Activated CD4-positive, alpha-beta T cell treated with anti-CD3 and anti-CD28 coated beads for 4 hours (primary cell): ENCODE results near the gene SIPA1L3.

Experiments
- DNase-seq, 2 donors: peaks; one replicate each; pipeline ENCODE4 v3.0.0-alpha.2; 2020

The SIPA1L3 gene

GRCh38 chr19:38163419-38164290, 256.6 kb downstream of the SIPA1L3 start:
- DNase-seq = no peak

DNA sequence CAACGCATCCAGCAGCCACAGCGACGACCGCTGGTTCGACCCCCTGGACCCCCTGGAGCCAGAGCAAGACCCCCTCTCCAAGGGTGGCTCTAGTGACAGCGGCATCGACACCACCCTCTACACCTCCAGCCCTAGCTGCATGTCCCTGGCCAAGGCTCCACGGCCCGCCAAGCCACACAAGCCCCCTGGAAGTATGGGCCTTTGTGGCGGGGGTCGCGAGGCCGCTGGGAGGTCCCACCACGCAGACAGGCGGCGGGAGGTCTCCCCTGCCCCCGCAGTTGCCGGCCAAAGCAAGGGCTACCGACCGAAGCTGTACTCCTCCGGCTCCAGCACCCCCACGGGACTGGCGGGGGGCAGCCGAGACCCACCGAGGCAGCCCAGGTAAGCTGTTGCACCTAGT, 257.5 kb downstream of the SIPA1L3 start:
- DNase-seq = no peak

DNA sequence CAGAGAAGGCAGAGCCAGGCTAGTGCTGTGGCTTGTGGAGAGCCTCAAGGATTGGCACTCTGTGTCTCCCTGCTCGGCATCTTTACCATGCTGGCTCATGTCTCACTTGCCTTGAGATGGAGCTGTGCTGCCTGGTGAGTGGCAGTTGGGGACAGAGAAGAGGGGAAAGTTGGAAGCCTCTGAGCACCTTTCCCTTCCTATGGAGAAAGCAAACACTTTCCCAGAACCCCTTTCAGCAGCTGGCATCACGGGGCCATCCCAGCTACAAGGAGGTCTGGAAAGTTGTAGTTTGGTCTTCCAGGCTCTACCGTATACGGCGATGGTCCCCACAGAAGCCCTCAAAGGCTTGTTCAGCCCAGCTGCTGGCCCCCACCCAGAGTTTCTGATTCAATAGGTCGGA, 258.3 kb downstream of the SIPA1L3 start:
- DNase-seq = no peak

GRCh38 chr19:38168637-38169036, 261.6 kb downstream of the SIPA1L3 start:
- DNase-seq = no peak

- no peak for DNase-seq
Measured at GRCh38 chr19:38170334-38170733, 263.3 kb downstream of the SIPA1L3 start.

- DNase-seq = no peak
Measured at GRCh38 chr19:38172001-38172400, 265.0 kb downstream of the SIPA1L3 start.

GRCh38 chr19:38173291-38174041, 266.5 kb downstream of the SIPA1L3 start:
- DNase-seq = no peak

- DNase-seq = no peak
Measured at GRCh38 chr19:38175422-38175821, 268.4 kb downstream of the SIPA1L3 start.

DNA sequence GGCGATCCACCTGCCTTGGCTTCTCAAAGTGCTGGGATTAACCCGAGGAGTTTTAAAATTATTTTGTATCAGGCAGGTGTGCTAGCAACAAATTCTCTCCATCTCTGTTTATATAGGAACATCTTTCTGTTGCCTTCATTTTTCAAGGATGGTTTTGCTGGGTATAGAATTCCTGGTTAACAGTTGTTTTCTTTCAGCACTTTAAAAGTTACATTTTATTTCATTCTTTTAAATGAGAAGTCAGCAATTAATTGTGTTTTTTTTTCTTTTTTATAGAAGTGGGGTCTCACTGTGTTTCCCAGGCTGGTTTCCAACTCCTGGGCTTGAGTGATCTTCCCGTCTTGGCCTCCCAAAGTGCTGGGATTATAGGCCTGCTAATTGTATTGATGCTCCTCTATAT, 273.1 kb downstream of the SIPA1L3 start:
- DNase-seq = no peak

DNA sequence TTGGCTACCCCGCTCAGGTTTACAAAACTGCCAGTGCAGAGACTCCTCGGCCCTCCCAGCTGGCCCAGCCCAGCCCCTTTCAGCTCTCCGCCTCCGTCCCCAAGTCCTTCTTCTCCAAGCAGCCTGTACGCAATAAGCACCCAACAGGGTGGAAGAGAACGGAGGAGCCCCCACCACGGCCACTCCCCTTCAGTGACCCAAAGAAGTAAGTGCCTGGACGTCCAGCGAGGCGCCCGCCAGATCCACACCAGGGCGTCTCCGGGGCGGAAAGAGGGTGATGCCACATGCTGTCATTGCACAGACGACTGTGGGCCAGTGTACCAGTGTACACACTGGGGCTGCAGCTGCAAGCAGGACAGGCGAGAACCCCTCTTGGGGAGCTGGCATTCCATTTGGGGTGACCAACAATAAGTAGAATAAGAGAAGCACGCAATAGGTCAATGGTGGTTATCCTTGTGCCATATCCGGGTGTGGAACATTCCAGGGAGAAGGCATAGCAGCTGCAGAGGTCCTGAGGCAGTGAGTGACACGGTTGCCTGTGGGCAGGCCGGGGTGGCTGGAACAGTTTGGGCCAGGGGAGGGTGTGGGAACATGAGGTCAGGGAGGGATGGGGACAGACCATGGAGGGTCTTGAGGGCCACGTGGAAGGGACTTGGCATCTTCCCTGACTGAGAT, 275.7 kb downstream of the SIPA1L3 start:
- DNase-seq = no peak

GRCh38 chr19:38183251-38183897, 276.4 kb downstream of the SIPA1L3 start:
- no peak for DNase-seq

GRCh38 chr19:38184815-38185214, 277.8 kb downstream of the SIPA1L3 start:
- DNase-seq = no peak

- DNase-seq = no peak
Measured at GRCh38 chr19:38185562-38185961, 278.6 kb downstream of the SIPA1L3 start.

DNA sequence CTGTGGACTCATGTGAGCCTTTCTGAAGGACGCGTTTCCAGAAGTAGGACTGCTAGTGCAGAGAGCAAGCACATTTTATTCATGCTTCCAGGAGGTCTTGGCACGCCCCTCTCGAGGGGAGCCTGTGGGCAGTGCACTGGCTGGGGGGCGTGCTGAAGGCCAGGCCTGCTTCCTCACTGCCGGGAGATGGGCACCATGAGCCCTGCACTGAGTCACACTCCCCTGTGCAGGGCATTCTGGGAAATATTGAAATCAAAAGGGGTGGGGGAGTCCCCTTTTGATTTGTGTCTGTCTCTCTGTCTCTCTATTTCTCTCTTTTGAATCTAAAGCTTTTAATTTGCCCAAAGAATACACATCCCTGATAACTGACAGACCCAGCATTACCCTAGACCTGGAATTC, 283.1 kb downstream of the SIPA1L3 start:
- DNase-seq = no peak

DNA sequence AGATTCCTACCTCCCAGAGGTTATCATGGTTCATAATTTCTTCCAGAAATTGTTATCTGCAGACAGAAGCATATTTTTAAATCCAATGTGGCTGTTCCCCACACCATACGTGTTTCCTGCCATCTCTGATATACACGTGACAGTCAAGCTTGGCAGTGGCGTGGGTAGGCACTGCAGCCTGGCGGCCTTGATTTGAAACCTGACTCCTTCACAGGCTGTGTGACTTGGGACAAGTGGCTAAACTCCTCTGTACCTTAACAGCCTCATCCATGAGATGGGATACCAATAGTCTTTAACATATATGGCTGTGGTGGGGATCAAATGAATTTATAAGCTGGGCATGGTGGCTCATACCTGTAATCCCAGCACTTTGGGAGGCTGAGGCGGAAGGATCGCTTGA, 283.8 kb downstream of the SIPA1L3 start:
- DNase-seq = no peak

DNA sequence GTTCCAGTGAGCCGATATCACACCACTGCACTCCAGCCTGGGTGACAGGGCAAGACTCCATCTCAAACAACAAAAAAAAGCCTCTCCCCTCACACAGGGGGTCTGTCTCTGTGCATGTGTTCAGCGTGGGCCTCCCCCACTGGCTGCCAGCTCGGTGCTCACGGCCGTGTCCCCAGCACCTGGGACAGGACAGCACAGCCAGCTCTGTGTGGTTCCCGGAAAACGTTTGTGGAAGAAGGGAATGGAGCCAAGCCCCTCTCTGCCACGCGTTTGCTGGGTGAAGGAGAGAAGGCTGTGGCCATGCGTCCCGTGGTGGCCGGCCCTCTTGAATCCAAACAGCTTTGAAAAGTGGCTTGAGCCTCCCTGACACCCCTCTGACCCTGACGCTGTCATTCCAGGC, 284.7 kb downstream of the SIPA1L3 start:
- DNase-seq = no peak

DNA sequence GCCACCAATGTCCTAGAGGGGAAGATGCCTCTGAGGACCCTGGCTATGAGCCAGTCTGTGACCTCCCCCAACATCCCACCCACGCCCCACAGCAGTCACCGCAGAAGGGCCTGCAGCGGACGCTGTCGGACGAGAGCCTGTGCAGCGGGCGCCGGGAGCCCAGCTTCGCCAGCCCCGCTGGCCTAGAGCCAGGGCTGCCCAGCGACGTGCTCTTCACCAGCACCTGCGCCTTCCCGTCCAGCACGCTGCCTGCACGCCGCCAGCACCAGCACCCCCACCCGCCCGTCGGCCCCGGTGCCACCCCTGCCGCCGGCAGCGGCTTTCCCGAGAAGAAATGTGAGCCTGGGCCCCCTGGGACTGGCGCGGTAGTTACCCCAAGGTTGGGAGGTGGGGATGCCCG, 286.4 kb downstream of the SIPA1L3 start:
- DNase-seq = no peak

DNA sequence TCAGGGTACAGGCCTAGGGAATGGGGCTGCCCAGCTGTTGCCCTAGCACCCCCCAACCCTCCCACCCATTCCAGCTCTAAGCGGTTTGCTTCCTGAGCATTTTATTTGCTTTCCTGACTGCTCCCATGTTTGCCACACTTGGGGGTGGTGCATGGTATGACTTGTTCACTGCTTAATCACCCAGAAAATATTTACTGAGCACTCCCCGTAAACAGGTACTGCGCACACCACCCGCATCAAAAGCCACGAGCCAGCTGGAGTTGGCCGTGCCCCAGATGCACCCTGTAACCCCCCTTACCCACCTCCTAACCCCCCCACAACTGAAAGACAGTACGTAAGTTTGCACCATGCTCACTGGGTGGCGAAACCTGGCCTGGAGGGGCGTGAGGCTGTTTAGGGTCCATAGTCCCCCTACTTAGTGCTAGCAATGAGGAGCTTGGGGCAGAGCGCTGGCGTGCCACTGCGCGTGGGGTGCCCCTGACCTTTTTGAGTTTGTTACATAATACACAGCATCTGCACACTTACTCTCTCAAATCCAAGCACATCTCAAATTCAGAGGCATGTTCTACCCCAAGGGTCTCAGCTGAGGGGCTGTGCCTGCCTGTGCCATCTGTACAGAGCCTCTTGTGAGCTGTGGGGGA, 287.2 kb downstream of the SIPA1L3 start:
- DNase-seq = no peak

GRCh38 chr19:38195237-38195636, 288.2 kb downstream of the SIPA1L3 start:
- no peak for DNase-seq

DNA sequence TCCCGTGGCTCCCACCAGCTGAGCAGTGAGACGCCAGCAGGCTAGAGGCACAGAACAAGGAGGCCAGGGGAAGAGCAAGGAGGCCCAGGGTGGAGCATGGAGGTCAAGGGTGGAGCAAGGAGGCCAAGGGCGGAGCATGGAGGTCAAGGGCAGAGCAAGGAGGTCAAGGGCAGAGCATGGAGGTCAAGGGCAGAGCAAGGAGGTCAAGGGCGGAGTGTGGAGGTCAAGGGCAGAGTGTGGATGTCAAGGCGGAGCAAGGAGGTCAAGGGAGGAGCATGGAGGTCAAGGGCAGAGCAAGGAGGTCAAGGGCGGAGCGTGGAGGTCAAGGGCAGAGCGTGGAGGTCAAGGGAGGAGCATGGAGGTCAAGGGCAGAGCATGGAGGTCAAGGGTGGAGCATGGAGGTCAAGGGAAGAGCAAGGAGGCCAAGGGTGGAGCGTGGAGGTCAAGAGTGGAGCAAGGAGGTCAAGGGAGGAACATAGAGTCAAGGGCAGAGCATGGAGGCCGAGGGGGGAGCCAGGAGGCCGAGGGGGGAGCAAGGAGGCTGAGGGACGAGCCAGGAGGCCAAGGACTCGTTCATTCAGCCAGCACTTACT, 289.3 kb downstream of the SIPA1L3 start:
- DNase-seq = no peak

DNA sequence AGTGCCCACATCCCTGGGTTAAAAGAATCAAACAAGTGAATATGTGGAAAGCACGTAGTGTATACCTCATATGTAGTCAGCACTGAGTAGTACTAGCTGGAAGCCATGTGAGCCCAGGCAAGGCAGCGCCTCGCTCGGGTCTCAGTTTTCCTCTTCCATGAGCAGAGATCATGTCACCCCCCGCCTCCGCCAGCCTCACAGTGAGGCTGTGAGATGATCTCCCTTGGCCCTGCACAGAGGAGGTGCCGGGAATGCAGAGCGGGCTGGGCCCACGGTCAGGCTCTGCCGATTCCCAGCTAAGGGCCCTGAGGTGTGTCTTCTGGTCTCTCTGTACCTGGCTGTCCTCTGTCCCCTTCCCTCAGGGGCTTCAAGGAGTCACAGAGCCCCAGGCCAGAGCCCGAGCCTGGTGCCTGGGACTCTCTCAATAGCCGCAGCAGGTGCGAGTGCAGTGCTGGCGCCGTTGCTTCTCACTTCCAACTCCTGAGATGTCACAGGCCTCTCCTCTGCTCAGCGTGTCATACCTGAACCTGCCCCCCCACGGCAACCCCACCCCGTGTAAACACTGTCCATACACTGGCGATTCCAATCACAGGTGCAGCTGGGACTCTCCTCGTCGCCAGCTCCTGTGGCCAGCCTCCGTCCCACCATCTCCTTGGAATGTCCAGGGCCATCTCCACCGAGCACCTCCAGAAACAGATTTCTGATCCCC, 290.1 kb downstream of the SIPA1L3 start:
- DNase-seq = no peak
